Measurements from ENCODE around the gene HAUS3. TPM values are rescaled to one million over a fixed set of nuclear protein-coding genes. Genes with fewer than 3 reads are reported as not detected.

HAUS3 gene
- total RNA-seq, 4 donors from 2014 or later, result 9.5 to 27.6 (median 10.8) TPM

GRCh38 chr4:2266821-2267220, 24.9 kb upstream of the HAUS3 start:
- no peak for DNase-seq (ENCODE audit: low spot score)
- ATAC-seq (ENCODE audit: low FRiP score), result no peak
- TF ChIP-seq CTCF (IDR thresholded peaks at IDR 0.05), result no peak

GRCh38 chr4:2266181-2266580, 24.3 kb upstream of the HAUS3 start:
- no peak for TF ChIP-seq CTCF (IDR thresholded peaks at IDR 0.05)
- DNase-seq (ENCODE audit: low spot score), result no peak
- ATAC-seq (ENCODE audit: low FRiP score), result no peak

GRCh38 chr4:2265113-2266110, 23.5 kb upstream of the HAUS3 start:
- no peak for TF ChIP-seq CTCF (IDR thresholded peaks at IDR 0.05)
- ATAC-seq (ENCODE audit: low FRiP score) (no peak), DNase-seq (ENCODE audit: low spot score) (no peak)

- no peak for TF ChIP-seq CTCF (IDR thresholded peaks at IDR 0.05)
- ATAC-seq (ENCODE audit: low FRiP score), result no peak
- DNase-seq (ENCODE audit: low spot score), result no peak
Measured at GRCh38 chr4:2264481-2265041, 22.6 kb upstream of the HAUS3 start.

- no peak for DNase-seq (ENCODE audit: low spot score)
- ATAC-seq (ENCODE audit: low FRiP score), result no peak
- TF ChIP-seq CTCF (IDR thresholded peaks at IDR 0.05), result no peak
Measured at GRCh38 chr4:2263926-2264321, 22.0 kb upstream of the HAUS3 start.

- TF ChIP-seq CTCF (IDR thresholded peaks at IDR 0.05), result no peak
- no peak for DNase-seq (ENCODE audit: low spot score)
- no peak for ATAC-seq (ENCODE audit: low FRiP score)
Measured at GRCh38 chr4:2262944-2263250, 21.0 kb upstream of the HAUS3 start.
